HG03097 (cell line): ENCODE measurements around the gene ERAL1.
A peak's percentile ranks its signal among the peaks of the same experiment; 100 is the strongest.
"Not testable (repeated sequence)": the region's sequence is repeated elsewhere in the genome, so short reads cannot be mapped to it uniquely, and the experiment has no call there.

Experiments used
- ATAC-seq: cut with Tn5 transposase; IDR thresholded peaks from one replicate; pipeline ENCODE4 v1.9.1; 2021; ENCODE audit not compliant: unreplicated experiment, low FRiP score

The ERAL1 gene

GRCh38 chr17:28854457-28855335, at the start of gene ERAL1:
Gene ERAL1 (plus strand): TSS chr17:28855016. CDS start chr17:28855035, 19 bp downstream.
- ATAC-seq = peak; percentile 94

- no peak for ATAC-seq
Measured at GRCh38 chr17:28807925-28808634, 46.7 kb upstream of the ERAL1 start.

GRCh38 chr17:28810437-28810836, 44.4 kb upstream of the ERAL1 start:
- no peak for ATAC-seq

- ATAC-seq = no peak
Measured at GRCh38 chr17:28811651-28812090, 43.1 kb upstream of the ERAL1 start.

- ATAC-seq = peak; percentile 91
Measured at GRCh38 chr17:28812091-28812747, 42.6 kb upstream of the ERAL1 start.

GRCh38 chr17:28812748-28813377, 42.0 kb upstream of the ERAL1 start:
- ATAC-seq = no peak

GRCh38 chr17:28816540-28816939, 38.3 kb upstream of the ERAL1 start:
- no peak for ATAC-seq

- ATAC-seq = no peak
Measured at GRCh38 chr17:28818819-28819221, 36.0 kb upstream of the ERAL1 start.

- ATAC-seq = no peak
Measured at GRCh38 chr17:28819582-28819981, 35.2 kb upstream of the ERAL1 start.

- ATAC-seq = no peak
Measured at GRCh38 chr17:28827672-28828071, 27.1 kb upstream of the ERAL1 start.

GRCh38 chr17:28828294-28829040, 26.3 kb upstream of the ERAL1 start:
- no peak for ATAC-seq

- ATAC-seq = no peak
Measured at GRCh38 chr17:28834420-28834819, 20.4 kb upstream of the ERAL1 start.

- ATAC-seq = not testable (repeated sequence)
Measured at GRCh38 chr17:28836541-28836940, 18.3 kb upstream of the ERAL1 start.

- ATAC-seq = no peak
Measured at GRCh38 chr17:28839221-28839620, 15.6 kb upstream of the ERAL1 start.

- ATAC-seq = peak; percentile 15
Measured at GRCh38 chr17:28841901-28842281, 12.9 kb upstream of the ERAL1 start.

- ATAC-seq = peak; percentile 61
Measured at GRCh38 chr17:28842282-28843012, 12.4 kb upstream of the ERAL1 start, which contains the start of gene FAM222B. Gene FAM222B (minus strand): TSS chr17:28842790. CDS start chr17:28766667, 76,123 bp downstream.

- no peak for ATAC-seq
Measured at GRCh38 chr17:28843816-28844148, 11.0 kb upstream of the ERAL1 start.

GRCh38 chr17:28846231-28846630, 8.6 kb upstream of the ERAL1 start:
- no peak for ATAC-seq

GRCh38 chr17:28846699-28847098, 8.1 kb upstream of the ERAL1 start:
- not testable (repeated sequence) for ATAC-seq
